Measurements from ENCODE around the gene NR2F1-AS1.

The NR2F1-AS1 gene

GRCh38 chr5:93602241-93603077, 21.4 kb upstream of the NR2F1-AS1 start:
- DNase-seq, result no peak

GRCh38 chr5:93601802-93602155, 20.8 kb upstream of the NR2F1-AS1 start:
- DNase-seq, result no peak

GRCh38 chr5:93601071-93601801, 20.2 kb upstream of the NR2F1-AS1 start:
- no peak for DNase-seq

- no peak for DNase-seq
Measured at GRCh38 chr5:93600409-93601070, 19.5 kb upstream of the NR2F1-AS1 start.

- DNase-seq, result no peak
Measured at GRCh38 chr5:93599399-93600120, 18.5 kb upstream of the NR2F1-AS1 start.

GRCh38 chr5:93599001-93599379, 18.0 kb upstream of the NR2F1-AS1 start:
- DNase-seq, result no peak

GRCh38 chr5:93598091-93599000, 17.3 kb upstream of the NR2F1-AS1 start:
- no peak for DNase-seq

GRCh38 chr5:93596676-93597490, 15.9 kb upstream of the NR2F1-AS1 start:
- DNase-seq, result no peak

- DNase-seq, result no peak
Measured at GRCh38 chr5:93596310-93596675, 15.3 kb upstream of the NR2F1-AS1 start.

- no peak for DNase-seq
Measured at GRCh38 chr5:93595420-93596147, 14.6 kb upstream of the NR2F1-AS1 start.

GRCh38 chr5:93594591-93595419, 13.8 kb upstream of the NR2F1-AS1 start:
- no peak for DNase-seq

GRCh38 chr5:93593476-93594131, 12.6 kb upstream of the NR2F1-AS1 start:
- no peak for DNase-seq

- DNase-seq, result no peak
Measured at GRCh38 chr5:93592883-93593282, 11.9 kb upstream of the NR2F1-AS1 start.

- no peak for DNase-seq
Measured at GRCh38 chr5:93591323-93591945, 10.4 kb upstream of the NR2F1-AS1 start.

- DNase-seq, result no peak
Measured at GRCh38 chr5:93590493-93590892, 9.5 kb upstream of the NR2F1-AS1 start.

GRCh38 chr5:93589829-93590215, 8.8 kb upstream of the NR2F1-AS1 start:
- no peak for DNase-seq

- DNase-seq, result no peak
Measured at GRCh38 chr5:93589152-93589828, 8.3 kb upstream of the NR2F1-AS1 start.

All from activated effector memory CD4-positive, alpha-beta T cell treated with Interleukin-2 at 50 U/mL for 16 hours (primary cell).